Activated naive CD8-positive, alpha-beta T cell treated with anti-CD3 and anti-CD28 coated beads, Interleukin-2, amount 50 U/mL, for 16 hours (primary cell): ENCODE data around the gene TMEM202.
"Not testable (repeated sequence)": the region's sequence is repeated elsewhere in the genome, so short reads cannot be mapped to it uniquely, and the experiment has no call there.

Experiments
- DNase-seq: peaks from one replicate; pipeline ENCODE4 v3.0.0-alpha.2; 2020; ENCODE audit warnings: low read depth, low spot score

TMEM202 gene

GRCh38 chr15:72404356-72404755, 6.3 kb downstream of the TMEM202 start:
- DNase-seq, result no peak

GRCh38 chr15:72404841-72405240, 6.7 kb downstream of the TMEM202 start:
- DNase-seq, result no peak

GRCh38 chr15:72406936-72407335, 8.8 kb downstream of the TMEM202 start:
- DNase-seq, result no peak

- no peak for DNase-seq
These were observed 13.0 kb downstream of the TMEM202 start for GRCh38 chr15:72411111-72411510.

GRCh38 chr15:72411544-72411943, 13.4 kb downstream of the TMEM202 start:
- no peak for DNase-seq

- not testable (repeated sequence) for DNase-seq
These were observed 15.2 kb downstream of the TMEM202 start for GRCh38 chr15:72413337-72413736.

GRCh38 chr15:72415304-72415703, 17.2 kb downstream of the TMEM202 start:
- no peak for DNase-seq

- not testable (repeated sequence) for DNase-seq
These were observed 21.7 kb downstream of the TMEM202 start for GRCh38 chr15:72419768-72420167.

GRCh38 chr15:72420576-72420975, 22.5 kb downstream of the TMEM202 start:
- no peak for DNase-seq

- DNase-seq, result no peak
These were observed 23.4 kb downstream of the TMEM202 start for GRCh38 chr15:72421484-72421883.

- DNase-seq, result no peak
These were observed 25.2 kb downstream of the TMEM202 start for GRCh38 chr15:72423256-72423655.

GRCh38 chr15:72426753-72427152, 28.6 kb downstream of the TMEM202 start:
- DNase-seq, result no peak

GRCh38 chr15:72437650-72438316, 39.7 kb downstream of the TMEM202 start:
- DNase-seq, result no peak

- not testable (repeated sequence) for DNase-seq
These were observed 44.7 kb downstream of the TMEM202 start for GRCh38 chr15:72442848-72443247.

GRCh38 chr15:72445426-72445825, 47.3 kb downstream of the TMEM202 start:
- DNase-seq, result no peak

- DNase-seq, result no peak
These were observed 52.7 kb downstream of the TMEM202 start for GRCh38 chr15:72450805-72451204.

GRCh38 chr15:72451224-72451623, 53.1 kb downstream of the TMEM202 start:
- DNase-seq, result no peak

GRCh38 chr15:72456684-72457083, 58.6 kb downstream of the TMEM202 start:
- no peak for DNase-seq
